GM23338 (cell line): Measurements from ENCODE around the gene HS6ST2. TPM values are rescaled to one million over a fixed set of nuclear protein-coding genes. Genes with fewer than 3 reads are reported as not detected.

Experiments used
- ATAC-seq: fragments of 200-7000 bp; cut with Tn5 transposase; 3 replicates; pipeline ENCODE4 v1.9.1; 2020
- DNase-seq: peaks from one replicate; pipeline ENCODE4 v3.0.0-alpha.2; 2015; ENCODE audit warnings: low spot score
- H2AFZ ChIP-seq: fragments of 200-600 bp; sonication (generic); 2 replicates; pipeline ENCODE4 v1.8.0; 2016; ENCODE audit warnings: antibody characterized with exemption, mild to moderate bottlenecking, moderate library complexity
- H3F3A ChIP-seq: fragments of 200-600 bp; sonication (generic); replicated peaks from 2 replicates; pipeline ENCODE4 v1.8.0; 2017; ENCODE audit warnings: antibody characterized with exemption, mixed run types, low read depth
- H3K27ac ChIP-seq: fragments of 200-600 bp; sonication (generic); 2 replicates; pipeline ENCODE4 v1.6.1; 2016; ENCODE audit warnings: low read depth
- H3K27me3 ChIP-seq: fragments of 200-600 bp; sonication (generic); 2 replicates; pipeline ENCODE4 v1.8.0; 2016; ENCODE audit warnings: mild to moderate bottlenecking, mixed run types, moderate library complexity; ENCODE audit not compliant: insufficient read depth
- H3K36me3 ChIP-seq: fragments of 200-600 bp; sonication (generic); 2 replicates; pipeline ENCODE4 v1.8.0; 2016; ENCODE audit warnings: mild to moderate bottlenecking; ENCODE audit not compliant: insufficient read depth
- H3K4me1 ChIP-seq: fragments of 200-600 bp; sonication (generic); 2 replicates; pipeline ENCODE4 v1.8.0; 2016; ENCODE audit warnings: mild to moderate bottlenecking, moderate library complexity; ENCODE audit not compliant: insufficient read depth
- H3K4me2 ChIP-seq: fragments of 200-600 bp; sonication (generic); 2 replicates; pipeline ENCODE4 v1.7.1; 2017; ENCODE audit warnings: mixed run types
- H3K4me3 ChIP-seq: fragments of 200-600 bp; sonication (generic); 2 replicates; pipeline ENCODE4 v1.6.1; 2016; ENCODE audit warnings: mixed run types
- H3K79me2 ChIP-seq: fragments of 200-600 bp; sonication (generic); replicated peaks from 2 replicates; pipeline ENCODE4 v1.8.0; 2017; ENCODE audit warnings: mild to moderate bottlenecking; ENCODE audit not compliant: insufficient read depth
- H3K9me2 ChIP-seq: fragments of 200-600 bp; sonication (generic); 2 replicates; pipeline ENCODE4 v1.8.0; 2017; ENCODE audit not compliant: insufficient read depth
- H4K20me1 ChIP-seq: fragments of 200-600 bp; sonication (generic); replicated peaks from 2 replicates; pipeline ENCODE4 v1.8.0; 2017; ENCODE audit warnings: mild to moderate bottlenecking; ENCODE audit not compliant: insufficient read depth
- H3K27ac Mint-ChIP-seq: 2 replicates; pipeline ENCODE4 v1.8.0; 2020; ENCODE audit warnings: inconsistent platforms, mild to moderate bottlenecking, moderate library complexity, mixed read lengths
- H3K27me3 Mint-ChIP-seq: 3 replicates; pipeline ENCODE4 v1.8.0; 2022; ENCODE audit warnings: low read depth, mild to moderate bottlenecking, moderate library complexity, mixed read lengths, inconsistent platforms; ENCODE audit not compliant: insufficient read depth, poor library complexity
- H3K36me3 Mint-ChIP-seq: 3 replicates; pipeline ENCODE4 v1.8.0; 2021; ENCODE audit warnings: low read depth, mild to moderate bottlenecking, inconsistent platforms, moderate library complexity, mixed read lengths
- H3K4me1 Mint-ChIP-seq: 3 replicates; pipeline ENCODE4 v1.8.0; 2020; ENCODE audit warnings: mild to moderate bottlenecking, inconsistent platforms, mixed read lengths
- H3K4me3 Mint-ChIP-seq: 3 replicates; pipeline ENCODE4 v1.8.0; 2021; ENCODE audit warnings: moderate library complexity, mild to moderate bottlenecking, inconsistent platforms, mixed read lengths
- H3K9me3 Mint-ChIP-seq: 3 replicates; pipeline ENCODE4 v1.8.0; 2020; ENCODE audit warnings: moderate library complexity, mild to moderate bottlenecking, inconsistent platforms, mixed read lengths
- CREB1 ChIP-seq: fragments of 250-450 bp; sonication (Bioruptor Pico); IDR thresholded peaks from 2 replicates; pipeline ENCODE4 v1.5.0; 2020; ENCODE audit warnings: low read depth, mild to moderate bottlenecking, moderate library complexity
- CTCF ChIP-seq, 2 experiments: fragments of 200-600 bp in 1 of 2; sonication (generic) in 1 of 2; conservative IDR thresholded peaks; 2 replicates each; pipeline versions ENCODE4 v1.5.1 to v1.6.1; 2016 to 2017; ENCODE audit warnings: antibody characterized with exemption in 2 of 2, low read depth in 2 of 2, mild to moderate bottlenecking in 2 of 2, moderate library complexity in 1 of 2
- ETS1 ChIP-seq: IDR thresholded peaks from 2 replicates; pipeline ENCODE4 v1.6.1; 2016; ENCODE audit warnings: antibody characterized with exemption
- EZH2phosphoT487 ChIP-seq: fragments of 200-600 bp; sonication (generic); IDR thresholded peaks from one replicate; pipeline ENCODE4 v1.8.1; 2018; ENCODE audit warnings: antibody characterized with exemption; ENCODE audit not compliant: unreplicated experiment
- NANOG ChIP-seq: IDR thresholded peaks from 2 replicates; pipeline ENCODE4 v1.6.1; 2016; ENCODE audit warnings: antibody characterized with exemption, borderline replicate concordance
- POLR2AphosphoS5 ChIP-seq: IDR thresholded peaks from 2 replicates; pipeline ENCODE4 v1.6.1; 2016; ENCODE audit warnings: antibody characterized with exemption, low read depth
- ZNF114 ChIP-seq: fragments of 250-450 bp; sonication (Bioruptor Pico); IDR thresholded peaks from 2 replicates; pipeline ENCODE4 v1.5.0; 2020; ENCODE audit warnings: mild to moderate bottlenecking, moderate library complexity
- ZNF331 ChIP-seq: fragments of 250-450 bp; sonication (Bioruptor Pico); IDR thresholded peaks from 2 replicates; pipeline ENCODE4 v1.5.0; 2020; ENCODE audit warnings: low read depth, mild to moderate bottlenecking, moderate library complexity
- ZNF462 ChIP-seq: fragments of 250-450 bp; sonication (Bioruptor Pico); IDR thresholded peaks from 2 replicates; pipeline ENCODE4 v1.5.0; 2020; ENCODE audit warnings: mild to moderate bottlenecking, moderate library complexity
- polyA plus RNA-seq: library from polyadenylated mRNA; unstranded; fragments of >200 nt; fragmentation: Nextera tagmentation; extraction: Ambion mirVana; gene quantifications from 2 replicates; pipeline ENCODE4 v1.2.1, GENCODE V29; 2016
- total RNA-seq: library from RNA; depleted of rRNA; stranded (reverse); fragments of >200 nt; shearing (Covaris generic); gene quantifications from 2 replicates; pipeline ENCODE4 v1.2.3, GENCODE V29; 2014

HS6ST2 gene
- total and polyA plus RNA-seq, 2 experiments from 2014 or later, result 0.82 to 4.8 TPM

GRCh38 chrX:132790329-132790728 lies 168.1 kb downstream of the HS6ST2 start:
- no peaks in the 10 kb centered on the region for H4K20me1 ChIP-seq
- no peaks in the 10 kb centered on the region for H3K4me1 ChIP-seq
- H3K4me2 ChIP-seq, result no peak overlapping the region
- H3K4me3 ChIP-seq, result no peak overlapping the region
- Mint-ChIP-seq H3K27ac (no peak overlapping the region), H3K4me1 (no peaks in the 10 kb centered on the region), H3K9me3 (no peaks in the 10 kb centered on the region), H3K4me3 (no peak overlapping the region), H3K27me3 (no peaks in the 10 kb centered on the region), H3K36me3 (no peaks in the 10 kb centered on the region)
- TF ChIP-seq ETS1 (no peak), ZNF114 (no peak), CTCF (conservative IDR thresholded peaks at IDR 0.05; ENCODE audit: low read depth in 2 of 2) (no peak), EZH2phosphoT487 (no peak), POLR2AphosphoS5 (no peak), CREB1 (no peak), NANOG (no peak)
- H3K36me3 ChIP-seq, result no peaks in the 10 kb centered on the region
- DNase-seq, result no peak
- H3K9me2 ChIP-seq, result no peaks in the 10 kb centered on the region
- no peak overlapping the region for H3K27ac ChIP-seq
- no peaks in the 10 kb centered on the region for H3F3A ChIP-seq
- ATAC-seq, result no peak
- no peaks in the 10 kb centered on the region for H3K79me2 ChIP-seq
- no peak overlapping the region for H2AFZ ChIP-seq
- H3K27me3 ChIP-seq, result no peaks in the 10 kb centered on the region

GRCh38 chrX:132786217-132786616 lies 172.2 kb downstream of the HS6ST2 start:
- H3K9me2 ChIP-seq, result no peaks in the 10 kb centered on the region
- no peaks in the 10 kb centered on the region for H3K79me2 ChIP-seq
- Mint-ChIP-seq H3K27me3 (no peaks in the 10 kb centered on the region), H3K36me3 (no peaks in the 10 kb centered on the region), H3K4me3 (no peak overlapping the region), H3K9me3 (no peaks in the 10 kb centered on the region), H3K27ac (no peak overlapping the region), H3K4me1 (peaks cover 3% of the 10 kb centered on the region; the same call in 1 of the 3 replicates)
- no peaks in the 10 kb centered on the region for H3K36me3 ChIP-seq
- ATAC-seq, result no peak
- H4K20me1 ChIP-seq, result no peaks in the 10 kb centered on the region
- no peak for TF ChIP-seq ZNF462 (CRISPR knock-in tag)
- TF ChIP-seq ZNF331 (CRISPR knock-in tag), result no peak
- no peak overlapping the region for H3K4me3 ChIP-seq
- no peaks in the 10 kb centered on the region for H3K4me1 ChIP-seq
- H3K27ac ChIP-seq, result no peak overlapping the region
- DNase-seq, result no peak
- no peaks in the 10 kb centered on the region for H3F3A ChIP-seq
- H3K27me3 ChIP-seq, result no peaks in the 10 kb centered on the region
- no peak overlapping the region for H3K4me2 ChIP-seq
- no peak overlapping the region for H2AFZ ChIP-seq
